Gastrocnemius medialis (tissue), 4 donors: ENCODE data around the gene KCTD16.

ENCODE experiments used
- POLR2A ChIP-seq, 2 donors: fragments of 450-650 bp; IDR thresholded peaks; one replicate each; pipeline ENCODE4 v1.6.1; 2017; ENCODE audit warnings: antibody characterized with exemption in 2 of 2, mild to moderate bottlenecking in 2 of 2, moderate library complexity in 2 of 2
- TF ChIP-seq, protein P1 (sequence below), 5 experiments: fragments of 450-650 bp in 3 of 5; fragments of 200-600 bp in 2 of 5; sonication (generic) in 2 of 5; IDR thresholded peaks in 4 of 5; conservative IDR thresholded peaks in 1 of 5; 1 replicate in 4 of 5; 2 replicates in 1 of 5; pipeline ENCODE4 v1.5.1; 2016 to 2019; ENCODE audit warnings: antibody characterized with exemption in 5 of 5, mild to moderate bottlenecking in 3 of 5, moderate library complexity in 3 of 5

DNA sequence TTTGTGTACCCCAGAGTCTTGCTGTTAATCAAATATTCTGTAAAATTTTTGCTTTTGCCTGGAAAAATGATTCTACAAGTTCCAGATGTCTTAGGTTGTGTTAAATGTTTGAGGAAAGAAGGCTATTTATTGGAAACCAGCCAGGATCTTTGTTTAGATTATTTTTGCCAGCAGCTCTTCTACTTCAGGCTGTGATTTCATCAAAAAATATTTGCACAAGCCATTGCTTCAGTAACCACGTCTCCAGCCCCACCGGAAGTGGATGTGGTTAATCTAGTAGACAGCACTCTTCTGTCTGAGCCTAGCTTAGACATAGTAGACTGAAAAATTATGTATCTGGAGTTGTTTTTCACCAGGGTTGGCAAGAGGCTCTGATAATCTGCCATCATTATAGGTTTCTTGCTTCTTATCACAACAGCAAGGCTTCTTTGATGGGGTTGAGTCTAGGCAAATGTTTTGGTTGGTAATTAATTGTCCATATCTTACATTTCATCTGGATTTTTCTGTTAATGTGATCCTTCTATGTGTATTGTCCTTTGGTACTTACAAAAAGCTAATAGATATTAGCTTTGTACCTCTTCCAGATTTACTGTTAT lies 17.1 kb downstream of the KCTD16 start:
- TF ChIP-seq, protein P1, sequence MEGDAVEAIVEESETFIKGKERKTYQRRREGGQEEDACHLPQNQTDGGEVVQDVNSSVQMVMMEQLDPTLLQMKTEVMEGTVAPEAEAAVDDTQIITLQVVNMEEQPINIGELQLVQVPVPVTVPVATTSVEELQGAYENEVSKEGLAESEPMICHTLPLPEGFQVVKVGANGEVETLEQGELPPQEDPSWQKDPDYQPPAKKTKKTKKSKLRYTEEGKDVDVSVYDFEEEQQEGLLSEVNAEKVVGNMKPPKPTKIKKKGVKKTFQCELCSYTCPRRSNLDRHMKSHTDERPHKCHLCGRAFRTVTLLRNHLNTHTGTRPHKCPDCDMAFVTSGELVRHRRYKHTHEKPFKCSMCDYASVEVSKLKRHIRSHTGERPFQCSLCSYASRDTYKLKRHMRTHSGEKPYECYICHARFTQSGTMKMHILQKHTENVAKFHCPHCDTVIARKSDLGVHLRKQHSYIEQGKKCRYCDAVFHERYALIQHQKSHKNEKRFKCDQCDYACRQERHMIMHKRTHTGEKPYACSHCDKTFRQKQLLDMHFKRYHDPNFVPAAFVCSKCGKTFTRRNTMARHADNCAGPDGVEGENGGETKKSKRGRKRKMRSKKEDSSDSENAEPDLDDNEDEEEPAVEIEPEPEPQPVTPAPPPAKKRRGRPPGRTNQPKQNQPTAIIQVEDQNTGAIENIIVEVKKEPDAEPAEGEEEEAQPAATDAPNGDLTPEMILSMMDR (IDR thresholded peaks at IDR 0.05 in 4 of 5, conservative IDR thresholded peaks at IDR 0.05 in 1 of 5) = no peak
- TF ChIP-seq POLR2A (IDR thresholded peaks at IDR 0.05) = no peak
